KOPT-K1 (cell line): ENCODE measurements around the gene DMRTC2.
"Not testable (repeated sequence)": the region's sequence is repeated elsewhere in the genome, so short reads cannot be mapped to it uniquely, and the experiment has no call there.

Experiments
- H3K27ac ChIP-seq: fragments of 200-600 bp; sonication (generic); 2 replicates; pipeline ENCODE4 v1.5.1; 2016; ENCODE audit warnings: antibody characterized with exemption, mild to moderate bottlenecking, low read depth, low read length; ENCODE audit not compliant: poor library complexity, severe bottlenecking
- H3K36me3 ChIP-seq: fragments of 200-600 bp; sonication (generic); 2 replicates; pipeline ENCODE4 v1.5.1; 2017; ENCODE audit warnings: antibody characterized with exemption, mild to moderate bottlenecking, low read length, moderate library complexity; ENCODE audit not compliant: insufficient read depth
- H3K9me3 ChIP-seq: fragments of 200-600 bp; sonication (generic); 2 replicates; pipeline ENCODE4 v1.5.1; 2017; ENCODE audit warnings: antibody characterized with exemption, low read length, mild to moderate bottlenecking; ENCODE audit not compliant: insufficient read depth, poor library complexity, severe bottlenecking

Gene DMRTC2

GRCh38 chr19:41872384-41872774 is 27.5 kb downstream of the DMRTC2 start:
- peak overlapping the region; percentile 86 for H3K27ac ChIP-seq
- H3K9me3 ChIP-seq: no peaks in the 10 kb centered on the region
- peaks cover 55% of the 10 kb centered on the region for H3K36me3 ChIP-seq

DNA sequence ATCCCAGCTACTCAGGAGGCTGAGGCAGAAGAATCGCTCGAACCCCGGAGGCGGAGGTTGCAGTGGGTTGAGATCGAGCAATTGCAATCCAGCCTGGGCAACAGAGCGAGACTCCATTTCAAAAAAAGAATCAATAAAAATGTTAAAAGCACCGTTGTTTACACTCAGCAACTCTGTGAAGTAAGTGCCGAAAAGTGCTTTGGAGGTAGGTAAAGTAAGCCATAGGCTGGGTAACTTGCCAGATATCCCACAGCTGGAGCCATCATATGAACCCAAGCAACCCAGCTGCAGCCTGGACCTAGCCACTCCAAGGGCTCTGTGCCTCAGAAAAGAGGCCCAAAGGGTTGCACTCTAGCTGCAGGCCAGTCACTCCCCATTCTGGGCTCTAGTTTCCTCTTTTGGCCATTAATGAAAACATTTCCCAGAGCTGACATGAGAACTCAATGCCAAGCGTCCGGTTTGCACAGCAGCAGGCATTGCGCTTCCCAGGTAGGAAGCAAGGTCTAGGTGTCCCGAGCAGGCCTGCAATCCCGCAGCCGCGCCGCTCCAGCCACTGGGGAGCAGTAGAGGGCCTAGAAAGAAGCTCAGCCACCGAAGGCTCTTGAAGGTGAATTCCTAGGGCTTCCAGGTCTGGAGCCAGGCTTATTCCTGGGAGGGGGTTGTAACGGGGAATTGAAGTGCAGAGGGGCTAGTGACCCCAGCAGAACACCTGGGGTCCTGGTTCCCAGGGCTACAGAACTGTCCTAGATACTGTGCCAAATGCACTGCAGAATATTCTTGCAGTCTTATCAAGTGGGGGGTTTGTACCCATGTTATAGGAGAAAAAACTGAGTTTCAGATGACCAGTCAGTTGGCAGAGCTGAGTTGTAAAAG is 28.2 kb downstream of the DMRTC2 start:
- H3K9me3 ChIP-seq: no peaks in the 10 kb centered on the region
- peaks cover 49% of the 10 kb centered on the region for H3K36me3 ChIP-seq
- H3K27ac ChIP-seq: peak overlapping the region; percentile 86

- H3K36me3 ChIP-seq: peaks cover 19% of the 10 kb centered on the region
- H3K27ac ChIP-seq: peak overlapping the region; percentile 89
- not testable (repeated sequence) for H3K9me3 ChIP-seq
These were observed 31.1 kb downstream of the DMRTC2 start for GRCh38 chr19:41875973-41876372.

- Histone ChIP-seq H3K27ac (peak within 1 kb of the TSS; percentile 89), H3K36me3 (peaks cover 12% of the 10 kb centered on the region), H3K9me3 (no peaks in the 10 kb centered on the region)
These were observed 32.3 kb downstream of the DMRTC2 start, which contains the start of gene CD79A for GRCh38 chr19:41876847-41877832. CD79A (plus strand) TSS chr19:41877279; CDS start chr19:41877305, 26 bp downstream.

GRCh38 chr19:41877916-41878905 is 33.4 kb downstream of the DMRTC2 start:
- Histone ChIP-seq H3K9me3 (no peaks in the 10 kb centered on the region), H3K27ac (peak overlapping the region; percentile 89), H3K36me3 (peaks cover 2% of the 10 kb centered on the region; the same call in 1 of the 2 replicates)

GRCh38 chr19:41879080-41879479 is 34.2 kb downstream of the DMRTC2 start:
- Histone ChIP-seq H3K9me3 (no peaks in the 10 kb centered on the region), H3K27ac (no peak overlapping the region)

GRCh38 chr19:41879670-41880328 is 35.0 kb downstream of the DMRTC2 start:
- H3K27ac ChIP-seq: peak overlapping the region; percentile 7

More at GRCh38 chr19:41879080-41879479, 34.2 kb downstream of the DMRTC2 start:
- no peaks in the 10 kb centered on the region for H3K36me3 ChIP-seq

GRCh38 chr19:41880329-41880708 is 35.5 kb downstream of the DMRTC2 start:
- 0 out of 2 replicates have a peak, but pooled peaks cover 3% of the 10 kb centered on the region for H3K36me3 ChIP-seq
- H3K9me3 ChIP-seq: no peaks in the 10 kb centered on the region
- H3K27ac ChIP-seq: no peak overlapping the region

More at GRCh38 chr19:41879670-41880328, 35.0 kb downstream of the DMRTC2 start:
- no peaks in the 10 kb centered on the region for H3K9me3 ChIP-seq
- H3K36me3 ChIP-seq: no peaks in the 10 kb centered on the region

DNA sequence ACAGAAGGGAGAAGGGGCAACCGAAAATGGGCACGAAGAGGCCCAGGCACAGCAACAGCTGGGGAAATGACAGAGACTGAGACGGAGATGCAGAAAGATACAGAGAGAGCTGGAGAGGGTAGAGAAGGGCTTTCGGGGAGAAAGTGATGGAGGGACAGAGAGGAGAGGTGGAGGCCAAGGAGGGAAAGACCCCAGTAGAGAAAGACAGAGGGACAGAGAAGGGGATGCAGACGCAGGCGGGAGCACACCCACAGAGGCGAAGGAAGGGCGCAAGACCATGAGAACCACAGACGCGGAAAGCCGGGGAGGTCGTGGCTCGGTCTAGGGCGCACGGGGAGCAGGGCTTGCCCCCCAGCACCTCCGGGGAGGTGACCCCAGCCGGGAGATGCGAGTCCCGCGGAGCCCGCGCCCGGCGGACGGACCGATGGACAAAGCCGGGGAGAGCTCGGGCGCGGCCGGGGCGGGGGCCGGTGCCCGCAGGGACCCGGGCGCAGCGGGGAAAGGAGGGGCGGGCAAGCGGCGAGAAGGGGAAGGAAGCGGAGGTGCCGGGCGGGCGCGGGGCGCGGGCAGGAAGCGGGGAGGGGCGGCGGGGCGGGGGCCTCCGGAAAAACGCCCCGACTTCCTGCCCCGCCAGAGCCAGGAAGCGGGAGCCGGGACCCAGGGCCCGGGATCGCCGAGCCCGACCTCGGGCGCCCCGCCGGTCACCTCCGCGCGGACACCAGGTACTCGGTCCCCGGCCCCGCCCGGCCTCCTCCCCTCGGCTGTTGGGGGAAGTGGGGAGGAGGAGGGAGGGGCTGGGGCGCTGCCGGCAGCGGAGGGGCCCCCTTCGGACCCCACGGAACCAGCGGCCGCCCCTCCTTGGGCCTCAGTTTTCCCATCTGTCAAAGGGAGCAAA is 38.0 kb downstream of the DMRTC2 start, which contains the start of gene ARHGEF1:
Gene ARHGEF1, plus strand, starts transcription at position 617 of the 895 bp plus-strand sequence. CDS start 4,899 bp downstream, outside the sequence.
- Histone ChIP-seq H3K36me3 (peaks cover 12% of the 10 kb centered on the region; the same call in 1 of the 2 replicates), H3K9me3 (no peaks in the 10 kb centered on the region), H3K27ac (peak within 1 kb of the TSS; percentile 97)

- H3K36me3 ChIP-seq: peaks cover 14% of the 10 kb centered on the region
- peak overlapping the region; percentile 97 for H3K27ac ChIP-seq
- H3K9me3 ChIP-seq: no peaks in the 10 kb centered on the region
These were observed 38.6 kb downstream of the DMRTC2 start for GRCh38 chr19:41883463-41883820.

- peak overlapping the region; percentile 97 for H3K27ac ChIP-seq
- H3K36me3 ChIP-seq: peaks cover 21% of the 10 kb centered on the region
- no peaks in the 10 kb centered on the region for H3K9me3 ChIP-seq
These were observed 39.2 kb downstream of the DMRTC2 start for GRCh38 chr19:41883821-41884733.
